GM19023 (cell line): ENCODE results near the gene SLC18A3.

ENCODE experiments used
- ATAC-seq: cut with Tn5 transposase; IDR thresholded peaks from one replicate; pipeline ENCODE4 v1.9.1; 2021; ENCODE audit warnings: mild to moderate bottlenecking, moderate library complexity; ENCODE audit not compliant: unreplicated experiment

SLC18A3 gene

DNA sequence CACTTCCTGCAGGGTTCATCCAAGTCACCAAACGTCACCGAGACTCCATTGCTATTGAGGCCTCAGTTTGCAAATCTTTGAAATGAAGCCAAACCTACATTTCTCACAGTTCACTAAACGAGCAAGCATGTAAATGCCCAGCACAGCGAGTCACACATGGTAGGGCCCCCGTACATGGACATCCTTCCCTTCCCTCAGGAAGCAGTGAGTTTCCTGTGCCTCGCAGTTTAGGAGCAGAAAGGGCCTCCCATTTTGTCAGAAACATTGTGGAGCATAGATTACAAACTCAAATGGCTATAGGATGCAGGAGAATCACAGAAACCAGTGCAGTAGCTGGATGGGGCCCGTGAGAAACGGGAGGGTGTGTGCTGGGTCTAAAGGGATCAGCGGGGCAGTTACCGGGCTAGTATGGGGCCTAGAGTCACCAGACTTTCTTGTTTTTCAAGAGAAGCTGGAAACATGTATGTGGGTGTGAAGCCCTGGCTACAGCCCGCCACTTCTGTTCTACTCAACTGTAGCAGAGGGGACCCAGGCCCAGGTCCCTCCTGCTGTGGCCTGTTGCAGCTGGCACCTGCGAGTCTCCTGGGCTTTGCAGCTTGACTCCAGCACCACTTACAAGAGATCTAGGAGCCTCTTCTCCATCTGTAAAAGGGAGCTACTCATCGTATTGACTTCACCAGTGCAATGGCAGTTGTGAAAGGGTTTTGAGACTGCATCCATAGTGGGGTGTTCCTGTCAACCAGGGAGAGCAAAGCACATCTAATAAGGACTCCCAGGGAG, 14.2 kb upstream of the SLC18A3 start:
- ATAC-seq: no peak

DNA sequence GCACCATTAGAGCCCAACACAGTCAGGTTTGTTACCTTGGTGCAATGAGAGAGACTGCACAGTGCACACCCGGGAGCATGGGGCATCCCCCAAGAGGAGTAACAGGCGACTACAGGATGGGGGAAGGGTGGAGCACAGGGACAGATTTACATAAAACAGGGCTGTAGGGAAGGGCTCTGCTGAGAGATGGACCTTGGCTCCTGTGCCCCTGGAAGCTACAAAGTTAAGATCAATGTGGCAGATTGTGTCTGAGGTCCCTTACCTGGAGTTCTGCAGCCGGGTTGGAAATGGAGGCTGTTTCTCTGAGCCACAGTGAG, 13.7 kb upstream of the SLC18A3 start:
- no peak for ATAC-seq

DNA sequence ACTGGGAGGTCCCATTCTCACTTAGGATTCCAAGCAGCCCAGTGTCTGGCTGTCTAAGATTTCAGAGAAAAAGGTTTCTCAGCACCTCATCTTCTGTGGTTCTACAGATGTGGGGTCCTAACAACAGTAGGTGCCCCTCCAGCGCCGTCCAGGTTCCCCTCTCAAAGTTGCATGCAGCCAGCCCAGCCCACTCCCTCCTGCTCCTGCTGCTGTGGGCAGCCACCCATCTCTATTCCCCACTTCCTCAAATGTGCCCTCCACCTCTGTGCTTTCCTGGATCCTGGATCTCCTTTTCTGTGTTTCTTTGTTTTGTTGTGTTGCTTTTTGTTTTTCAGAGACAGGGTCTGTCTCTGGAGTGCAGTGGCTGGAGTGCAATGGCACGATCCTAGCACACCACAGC, 13.3 kb upstream of the SLC18A3 start:
- no peak for ATAC-seq

DNA sequence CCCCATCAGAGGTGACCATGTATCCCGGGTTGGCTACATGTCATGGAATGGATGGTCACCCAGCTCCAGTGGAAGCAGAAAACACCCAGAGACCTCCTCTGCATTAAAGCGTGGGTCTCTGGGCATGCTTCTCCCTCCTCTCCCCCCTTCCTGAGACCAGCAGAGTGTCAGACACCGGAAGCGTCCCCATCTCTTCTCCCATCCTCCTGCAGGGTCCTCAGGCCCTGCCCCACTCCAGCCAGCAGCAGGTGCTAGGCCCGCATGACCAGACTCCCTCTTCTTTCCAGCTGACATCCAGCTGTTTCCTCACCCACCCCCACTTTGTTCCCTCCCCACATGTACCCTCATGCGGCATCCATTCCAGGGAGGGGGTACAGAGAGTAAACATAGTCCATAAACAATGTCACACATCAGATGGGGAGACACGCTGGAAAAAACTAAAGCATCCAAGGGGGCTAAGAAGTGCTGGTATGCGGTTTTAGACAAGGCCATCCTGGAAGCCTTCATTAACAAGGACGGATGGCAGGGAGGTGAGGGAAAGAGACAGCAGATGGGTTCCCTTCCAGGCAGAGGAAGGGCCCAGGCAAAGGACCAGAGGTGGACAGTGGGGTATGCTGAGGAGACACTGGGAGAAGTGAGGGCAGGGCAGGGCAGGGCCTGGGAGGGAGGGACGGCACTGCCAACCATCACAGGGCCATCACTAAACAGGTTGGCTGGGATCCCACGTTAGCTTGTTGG, 12.5 kb upstream of the SLC18A3 start:
- no peak for ATAC-seq

DNA sequence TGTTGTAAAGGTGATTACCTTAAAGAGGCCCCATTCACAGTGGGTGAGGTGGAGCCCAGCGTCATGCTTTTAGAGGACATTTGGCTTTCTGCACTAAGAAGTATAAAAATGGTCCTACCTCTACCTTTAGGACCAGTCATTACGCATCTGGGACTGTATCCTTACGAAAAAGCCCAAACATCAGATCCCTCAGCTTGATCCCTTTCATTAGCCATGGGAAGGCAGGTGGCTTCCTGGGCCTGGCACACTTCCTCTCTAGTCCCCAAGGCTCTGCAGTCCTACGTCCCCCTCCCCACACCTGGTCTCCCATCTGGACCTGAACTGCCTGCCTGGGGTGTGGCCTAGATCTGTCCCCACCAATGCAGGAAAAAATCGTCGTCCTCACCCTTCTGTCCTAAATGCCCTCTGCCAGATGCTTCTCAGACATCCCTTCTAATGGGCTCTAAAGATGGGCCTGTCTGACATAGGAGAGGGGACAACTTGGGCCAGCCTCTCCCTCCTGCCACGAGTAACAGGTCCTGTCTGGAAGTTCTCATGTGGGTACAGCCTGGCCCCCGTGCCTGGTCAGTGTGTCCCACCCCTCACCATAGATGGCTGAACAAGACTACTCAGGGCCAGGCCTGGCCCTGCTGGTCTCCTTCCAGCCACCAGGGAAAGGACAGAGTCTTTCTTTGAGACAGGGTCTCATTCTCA, 11.8 kb upstream of the SLC18A3 start:
- no peak for ATAC-seq

DNA sequence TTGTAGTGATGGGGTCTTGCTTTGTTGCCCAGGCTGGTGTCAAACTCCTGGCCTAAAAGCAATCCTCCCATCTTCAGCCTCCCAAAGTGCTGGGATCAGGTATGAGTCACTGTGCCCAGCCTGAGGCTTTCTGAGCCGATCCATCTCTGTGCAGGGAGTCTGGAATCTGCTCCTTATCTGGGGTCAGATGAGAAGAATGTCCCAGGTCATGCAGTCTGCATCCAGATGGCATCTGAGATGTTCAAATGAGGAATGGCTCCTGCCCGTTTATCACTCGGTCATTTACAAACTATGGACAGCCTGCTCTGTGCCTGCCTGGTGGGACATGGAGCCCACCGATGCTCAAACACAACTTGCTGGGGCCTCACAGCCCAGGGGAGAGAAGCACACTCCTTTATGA, 11.1 kb upstream of the SLC18A3 start:
- ATAC-seq: no peak

DNA sequence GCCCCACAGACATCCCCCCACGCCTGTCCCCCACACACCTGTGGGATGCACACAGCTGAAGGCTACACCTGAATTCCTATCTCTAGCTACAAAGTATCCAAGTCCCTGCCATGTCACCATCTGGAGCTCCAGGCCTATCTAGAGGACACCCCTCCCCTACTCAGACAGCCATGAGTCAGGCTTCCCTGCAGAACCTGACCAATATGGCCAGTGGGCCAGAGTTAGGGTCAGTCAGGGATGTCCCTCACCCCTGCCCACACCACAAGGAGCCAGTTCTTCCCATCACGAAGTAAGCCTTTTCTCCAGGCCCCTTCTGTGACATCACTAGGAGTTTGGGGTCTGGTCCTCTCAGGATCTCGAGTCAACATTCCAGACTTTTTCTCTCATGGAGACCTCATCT, 10.6 kb upstream of the SLC18A3 start:
- no peak for ATAC-seq

DNA sequence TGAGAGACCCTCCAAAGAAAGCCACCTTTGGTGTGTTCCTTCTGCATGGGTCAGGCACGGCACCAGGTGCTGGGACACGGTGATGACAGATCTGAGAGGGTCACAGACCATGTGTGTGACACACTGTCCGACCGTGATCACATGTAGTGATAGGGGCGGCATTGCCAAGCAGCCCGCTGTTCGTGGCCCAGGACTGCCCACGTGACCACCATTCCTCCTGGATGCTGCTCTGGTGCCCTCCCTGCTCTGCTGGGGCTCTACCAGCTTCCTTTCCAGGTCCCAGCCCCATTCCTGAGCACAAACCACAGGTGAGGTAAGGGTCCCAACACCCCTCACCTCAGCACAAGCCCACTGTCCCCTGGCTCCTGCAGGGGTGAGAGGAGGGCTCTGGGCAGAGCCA, 10.1 kb upstream of the SLC18A3 start:
- no peak for ATAC-seq

DNA sequence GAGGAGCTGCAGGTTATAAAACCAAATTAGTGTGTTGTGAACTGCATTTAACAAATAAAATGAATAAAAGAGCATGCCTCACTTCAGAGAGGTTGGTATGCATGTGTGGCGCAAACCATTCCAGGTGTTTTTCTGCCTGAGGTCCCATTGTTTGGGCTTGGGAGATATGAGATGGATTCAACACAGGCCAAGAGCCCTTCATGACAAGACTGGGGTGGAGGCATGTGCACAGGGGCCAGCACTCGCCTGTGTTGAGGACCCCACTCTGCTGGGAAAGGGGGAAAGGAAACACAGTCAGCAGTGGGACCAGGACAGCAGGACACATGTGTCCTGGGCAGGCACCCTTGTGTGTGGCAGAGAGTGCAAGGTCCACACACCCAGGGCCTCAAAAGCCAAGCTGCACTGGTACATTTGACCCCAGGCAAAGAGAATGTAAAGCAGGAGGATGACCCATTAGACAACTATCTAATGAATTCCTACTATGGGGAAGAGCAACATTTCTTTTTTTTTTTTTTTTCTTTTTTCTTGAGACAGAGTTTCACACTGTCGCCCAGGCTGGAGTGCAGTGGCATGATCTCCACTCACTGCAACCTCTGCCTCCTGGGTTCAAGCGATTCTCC, 9.2 kb upstream of the SLC18A3 start:
- no peak for ATAC-seq

DNA sequence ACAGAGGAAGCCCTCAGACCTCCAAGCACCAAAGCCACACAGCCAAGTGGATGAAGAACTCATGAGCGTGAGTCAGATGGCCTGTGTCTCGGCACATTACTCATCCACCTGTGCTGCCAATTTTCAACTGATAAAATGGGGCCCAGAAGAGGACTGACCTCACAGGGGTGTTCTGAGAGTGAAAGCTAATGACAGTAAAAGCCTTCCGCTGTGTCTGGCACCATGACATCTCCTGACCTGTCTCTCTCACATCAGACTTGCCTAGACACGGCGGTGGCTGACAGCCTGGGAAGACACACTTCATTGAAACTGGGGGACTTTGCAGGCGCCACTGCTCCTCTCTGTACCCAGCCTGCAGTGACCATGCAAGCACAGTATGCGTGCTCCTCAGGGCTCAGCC, 8.3 kb upstream of the SLC18A3 start:
- no peak for ATAC-seq

DNA sequence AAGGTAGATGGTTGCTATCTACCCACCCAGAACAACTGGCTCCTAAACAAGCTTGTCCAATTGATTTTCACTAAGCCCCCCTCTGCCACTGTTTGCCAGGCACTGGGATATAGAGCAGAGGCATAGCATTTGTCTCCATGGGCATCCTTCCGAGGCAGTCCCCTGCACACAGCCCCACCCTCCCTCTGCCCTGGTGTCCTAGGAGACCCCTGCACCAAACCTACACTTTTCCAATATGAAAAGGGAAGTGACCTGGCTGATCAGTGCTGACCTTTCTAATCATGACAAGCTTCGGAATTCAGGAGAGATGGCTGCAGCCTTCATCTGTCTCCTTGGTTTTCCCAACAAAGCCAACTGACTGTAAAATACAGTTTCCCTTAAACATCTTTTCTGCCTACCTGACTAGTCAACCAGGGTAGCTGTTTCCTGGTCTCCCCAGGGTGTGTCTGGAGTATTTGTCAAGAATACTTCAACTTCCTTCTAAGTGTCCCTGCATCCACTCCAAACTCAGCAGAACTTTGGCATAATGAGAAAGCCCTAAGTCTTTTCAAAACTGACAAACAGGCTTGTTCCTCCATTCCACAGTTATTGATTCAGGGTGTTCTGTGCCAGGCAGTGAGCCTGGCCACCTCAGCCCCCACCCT, 7.6 kb upstream of the SLC18A3 start:
- ATAC-seq: no peak

DNA sequence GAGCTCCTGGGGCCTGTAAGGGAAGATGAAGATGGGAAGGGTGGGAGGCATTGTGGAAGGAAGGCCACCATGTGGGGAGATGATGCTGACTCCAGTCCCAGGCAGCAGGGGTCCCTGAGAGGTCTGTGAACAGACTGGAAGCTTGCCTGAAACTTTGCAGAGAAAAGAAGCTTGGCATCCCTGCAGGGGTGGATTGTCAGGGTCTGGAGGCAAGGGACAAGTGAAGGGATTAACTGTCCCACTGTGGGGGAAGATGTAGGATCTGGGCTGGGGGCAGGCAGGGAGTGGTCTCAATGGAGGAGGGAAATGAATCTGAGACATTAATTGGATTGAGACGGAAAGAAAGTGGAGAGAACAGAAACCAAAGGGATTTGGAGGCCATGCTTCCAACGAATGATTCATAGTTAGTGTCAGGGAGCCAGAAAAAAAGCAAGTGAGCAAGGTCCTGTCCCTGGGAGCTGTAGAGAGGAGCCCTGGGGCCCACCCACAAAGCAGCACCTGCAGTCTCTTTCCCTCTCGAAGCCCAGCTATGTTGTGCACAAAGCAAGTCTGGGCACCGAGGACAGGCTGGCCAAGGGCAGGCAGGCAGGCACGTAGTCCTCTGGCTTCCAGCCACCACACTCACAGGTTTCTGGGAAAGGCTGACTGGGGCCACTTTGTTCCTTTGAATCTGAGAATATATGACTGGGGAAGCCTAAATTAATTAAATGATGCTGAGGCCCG, 4.7 kb upstream of the SLC18A3 start:
- ATAC-seq: no peak

DNA sequence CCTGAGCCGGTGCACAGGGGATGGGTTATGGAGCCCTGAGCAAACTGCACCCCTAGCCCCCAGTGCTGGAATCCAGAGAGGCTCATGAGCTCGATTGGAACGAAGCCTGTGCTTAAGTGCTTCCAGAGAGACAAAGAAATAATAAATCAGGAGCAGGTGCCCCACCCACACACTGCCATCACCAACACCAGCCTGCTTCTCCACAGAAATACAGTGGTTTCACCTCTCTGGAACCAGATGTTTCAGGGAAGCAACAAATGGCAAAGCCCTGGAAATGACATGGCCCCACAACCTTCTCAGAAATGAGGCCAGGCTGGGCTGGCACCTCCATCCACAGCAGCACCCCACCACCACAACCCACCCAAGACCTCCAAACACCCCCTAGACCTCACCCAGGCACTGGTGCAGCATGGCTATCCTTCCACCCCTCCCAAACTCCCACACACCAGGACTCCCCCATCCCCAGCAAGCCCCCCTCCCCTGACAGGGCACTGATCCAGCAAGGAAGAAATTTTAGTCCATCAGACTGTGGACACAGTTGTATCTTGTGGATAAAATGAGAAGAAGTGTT, 4.1 kb upstream of the SLC18A3 start:
- ATAC-seq: no peak

DNA sequence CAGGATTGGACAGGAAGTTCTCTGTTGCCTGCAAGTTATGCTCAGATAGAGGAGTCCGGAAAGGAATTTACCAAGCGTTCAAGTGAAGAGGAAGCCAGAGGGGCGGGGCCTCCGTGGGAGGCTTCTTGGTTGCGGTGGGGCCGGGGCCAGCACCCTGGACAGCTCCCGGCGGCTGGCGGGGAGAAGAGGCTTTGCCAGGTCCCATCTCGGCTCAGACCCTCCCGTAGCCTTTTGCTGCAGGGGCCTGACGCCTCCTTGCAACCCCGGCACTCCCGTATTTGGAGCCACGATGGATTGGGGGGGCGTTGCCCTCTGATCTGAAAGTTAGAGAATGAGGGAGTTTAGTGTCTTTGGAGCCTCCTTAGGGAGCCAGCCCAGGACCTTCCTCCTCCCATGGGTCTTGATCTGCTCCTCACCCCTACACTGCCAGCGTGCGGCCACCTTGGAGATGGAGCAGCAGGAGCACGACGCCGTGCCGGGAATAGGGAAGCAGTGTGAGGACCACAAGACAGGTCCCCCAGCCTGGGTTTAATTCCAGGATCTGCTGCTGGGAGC, 3.1 kb upstream of the SLC18A3 start:
- ATAC-seq: no peak

DNA sequence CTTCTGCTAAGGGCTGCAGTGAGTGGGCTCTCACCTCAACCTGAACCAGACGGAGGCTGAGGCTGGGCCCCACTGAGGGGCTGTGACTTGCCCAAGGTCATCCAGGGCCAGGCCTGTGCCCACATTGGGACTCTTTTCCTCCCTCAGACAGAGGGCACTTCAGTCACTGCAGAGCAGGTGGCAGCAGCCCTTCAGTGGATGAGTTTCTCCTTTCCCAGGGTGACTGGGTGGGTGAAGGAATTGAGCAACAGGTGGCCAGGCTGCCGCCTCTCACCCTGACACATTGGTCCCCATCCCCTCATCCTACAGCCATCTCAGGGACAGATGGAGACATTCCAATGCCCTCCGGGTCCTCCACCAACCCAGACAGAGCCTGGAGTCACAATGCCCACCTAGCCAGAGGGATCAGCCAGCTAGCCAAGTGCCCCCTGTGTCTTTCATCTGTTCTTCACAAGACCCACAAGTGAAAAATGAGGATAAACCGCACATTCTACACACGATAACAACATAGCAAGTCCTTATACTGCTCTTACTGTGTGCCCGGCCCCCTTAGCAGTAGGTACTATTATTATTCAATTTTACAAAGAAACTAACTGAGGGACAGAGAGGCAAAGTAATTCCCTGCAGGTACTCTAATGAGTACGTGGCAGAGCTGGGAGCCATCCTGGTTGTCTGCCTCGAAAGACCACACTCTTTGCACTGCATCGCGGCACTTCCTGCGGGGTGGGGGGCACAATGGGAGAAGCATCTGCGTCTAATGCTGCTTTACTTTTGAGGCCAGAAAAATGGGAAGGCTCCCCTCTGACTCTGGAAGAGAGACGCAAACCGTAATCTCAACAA, 1.7 kb upstream of the SLC18A3 start:
- ATAC-seq: no peak

DNA sequence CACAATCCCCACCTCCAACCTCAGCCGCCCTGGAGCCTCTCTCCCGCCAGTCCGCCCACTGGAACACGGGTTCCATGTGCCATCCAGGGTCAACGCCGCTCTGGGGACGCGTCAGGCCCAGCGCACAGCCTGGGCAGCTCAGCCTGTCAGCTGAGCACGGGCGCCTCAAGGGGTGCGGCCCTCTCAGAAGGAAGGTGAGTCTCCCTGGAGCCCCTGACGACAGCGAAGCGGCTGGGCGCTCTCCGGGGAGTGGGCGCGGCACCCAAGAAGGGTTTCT, 1.2 kb upstream of the SLC18A3 start:
- ATAC-seq: no peak

DNA sequence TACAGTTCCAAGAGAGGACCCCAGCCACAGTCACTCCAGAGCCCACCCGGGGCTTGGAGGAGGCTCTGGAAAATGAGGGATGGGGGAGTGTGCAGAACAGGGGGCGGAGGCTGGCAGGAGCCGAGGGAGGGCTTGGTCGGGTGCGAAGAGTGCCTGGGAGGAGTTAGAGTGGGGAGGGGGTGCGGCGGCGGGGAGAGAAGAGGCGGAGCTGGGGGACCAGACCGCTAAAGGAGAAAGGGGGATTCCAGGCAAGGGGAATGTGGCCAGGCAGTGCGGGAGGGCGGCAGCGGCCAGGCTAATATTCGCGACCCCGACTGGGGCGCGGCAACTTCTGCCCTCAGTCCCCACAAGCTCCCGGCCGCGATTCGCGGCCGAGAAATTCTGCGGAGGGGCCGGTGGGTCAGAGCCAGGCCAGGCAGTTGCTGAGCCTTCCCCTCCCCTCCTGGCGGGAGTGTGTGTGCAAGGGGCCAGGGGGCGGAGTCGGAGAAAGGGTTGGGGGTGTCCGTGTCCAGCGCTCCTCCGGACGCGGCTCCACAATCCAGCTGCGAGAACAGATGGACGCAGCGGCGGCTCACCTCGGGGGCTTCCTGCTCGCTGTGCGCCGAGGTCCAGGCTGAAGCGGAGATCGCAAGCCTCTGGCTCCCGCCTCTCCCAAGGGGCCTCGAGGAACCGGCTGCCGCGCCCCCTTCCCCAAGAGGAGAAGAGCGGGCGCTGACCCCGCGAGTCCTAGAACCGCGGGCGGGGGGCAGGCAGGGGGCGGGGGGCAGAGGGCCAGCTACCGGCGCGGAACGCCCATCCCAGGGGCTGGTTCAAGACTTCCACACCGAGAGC, 612 bp upstream of the SLC18A3 start:
- no peak for ATAC-seq

DNA sequence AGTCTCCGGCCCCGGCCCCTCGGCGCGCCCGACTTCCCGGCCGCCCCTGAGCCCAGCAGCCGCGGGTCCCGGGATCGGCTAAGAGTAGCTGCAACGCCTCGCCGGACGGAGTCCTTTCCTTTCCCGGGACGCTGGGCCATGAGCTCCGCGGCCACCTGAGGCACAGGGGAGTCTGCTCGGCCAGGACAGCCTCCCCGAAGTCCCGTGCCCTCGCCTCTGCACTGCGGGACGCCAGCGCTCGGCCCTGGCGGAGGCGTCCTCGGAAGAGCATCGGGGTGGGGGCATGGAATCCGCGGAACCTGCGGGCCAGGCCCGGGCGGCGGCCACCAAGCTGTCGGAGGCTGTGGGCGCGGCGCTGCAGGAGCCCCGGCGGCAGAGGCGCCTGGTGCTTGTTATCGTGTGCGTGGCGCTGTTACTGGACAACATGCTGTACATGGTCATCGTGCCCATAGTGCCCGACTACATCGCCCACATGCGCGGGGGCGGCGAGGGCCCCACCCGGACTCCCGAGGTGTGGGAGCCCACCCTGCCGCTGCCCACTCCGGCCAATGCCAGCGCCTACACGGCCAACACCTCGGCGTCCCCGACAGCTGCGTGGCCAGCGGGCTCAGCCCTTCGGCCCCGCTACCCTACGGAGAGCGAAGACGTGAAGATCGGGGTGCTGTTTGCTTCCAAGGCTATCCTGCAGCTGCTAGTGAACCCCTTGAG, 502 bp downstream of the SLC18A3 start:
- no peak for ATAC-seq
